Fibroblast of upper back skin (primary cell): ENCODE results near the gene DCDC1.

Source experiments
- DNase-seq: peaks from one replicate; pipeline ENCODE4 v3.0.0-alpha.2; 2013

Gene DCDC1, protein sequence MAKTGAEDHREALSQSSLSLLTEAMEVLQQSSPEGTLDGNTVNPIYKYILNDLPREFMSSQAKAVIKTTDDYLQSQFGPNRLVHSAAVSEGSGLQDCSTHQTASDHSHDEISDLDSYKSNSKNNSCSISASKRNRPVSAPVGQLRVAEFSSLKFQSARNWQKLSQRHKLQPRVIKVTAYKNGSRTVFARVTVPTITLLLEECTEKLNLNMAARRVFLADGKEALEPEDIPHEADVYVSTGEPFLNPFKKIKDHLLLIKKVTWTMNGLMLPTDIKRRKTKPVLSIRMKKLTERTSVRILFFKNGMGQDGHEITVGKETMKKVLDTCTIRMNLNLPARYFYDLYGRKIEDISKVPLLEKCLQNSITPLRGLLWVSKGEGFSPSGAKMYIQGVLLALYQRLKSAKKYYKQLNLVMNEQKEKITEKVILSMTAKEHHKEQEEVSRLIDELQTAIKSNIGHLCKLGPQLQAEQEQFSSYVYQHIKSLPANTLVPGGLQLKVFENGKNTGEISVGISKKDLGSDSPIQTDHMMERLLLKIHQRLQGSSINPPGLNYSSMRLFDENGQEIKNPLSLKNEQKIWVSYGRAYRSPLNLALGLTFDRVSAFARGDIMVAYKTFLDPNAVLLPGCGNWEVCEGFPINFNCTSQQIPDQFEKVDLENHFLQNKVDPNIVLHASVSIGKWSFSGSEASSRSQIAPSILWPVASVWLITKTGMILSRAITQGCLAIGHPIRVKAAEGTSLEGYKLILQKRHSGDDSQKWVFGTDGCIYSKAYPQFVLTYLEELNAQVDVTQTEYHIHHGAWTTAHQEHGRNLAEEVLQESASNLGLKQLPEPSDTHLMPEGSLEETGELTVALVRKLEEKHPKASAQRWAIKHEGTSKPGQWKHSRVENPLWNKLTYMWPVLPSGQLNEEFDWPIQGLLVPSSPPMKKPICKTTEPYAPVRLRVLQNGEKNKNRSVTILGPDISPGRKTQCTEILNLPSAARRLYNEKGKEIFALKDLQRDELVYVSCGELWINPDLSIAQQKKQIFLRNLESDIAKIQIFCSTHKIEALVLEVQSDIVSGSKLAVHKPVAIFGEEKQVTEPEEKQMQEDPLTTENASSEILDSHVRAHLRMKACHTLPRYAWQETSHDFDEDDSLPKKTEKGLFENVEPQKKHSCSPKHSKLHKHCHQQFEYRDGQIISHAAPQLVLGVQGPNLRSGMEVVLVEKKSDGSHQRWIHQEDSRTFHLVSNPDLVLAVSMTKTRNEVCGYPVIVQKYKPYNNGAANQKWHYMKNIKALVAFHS (N-terminal part only)

DNA sequence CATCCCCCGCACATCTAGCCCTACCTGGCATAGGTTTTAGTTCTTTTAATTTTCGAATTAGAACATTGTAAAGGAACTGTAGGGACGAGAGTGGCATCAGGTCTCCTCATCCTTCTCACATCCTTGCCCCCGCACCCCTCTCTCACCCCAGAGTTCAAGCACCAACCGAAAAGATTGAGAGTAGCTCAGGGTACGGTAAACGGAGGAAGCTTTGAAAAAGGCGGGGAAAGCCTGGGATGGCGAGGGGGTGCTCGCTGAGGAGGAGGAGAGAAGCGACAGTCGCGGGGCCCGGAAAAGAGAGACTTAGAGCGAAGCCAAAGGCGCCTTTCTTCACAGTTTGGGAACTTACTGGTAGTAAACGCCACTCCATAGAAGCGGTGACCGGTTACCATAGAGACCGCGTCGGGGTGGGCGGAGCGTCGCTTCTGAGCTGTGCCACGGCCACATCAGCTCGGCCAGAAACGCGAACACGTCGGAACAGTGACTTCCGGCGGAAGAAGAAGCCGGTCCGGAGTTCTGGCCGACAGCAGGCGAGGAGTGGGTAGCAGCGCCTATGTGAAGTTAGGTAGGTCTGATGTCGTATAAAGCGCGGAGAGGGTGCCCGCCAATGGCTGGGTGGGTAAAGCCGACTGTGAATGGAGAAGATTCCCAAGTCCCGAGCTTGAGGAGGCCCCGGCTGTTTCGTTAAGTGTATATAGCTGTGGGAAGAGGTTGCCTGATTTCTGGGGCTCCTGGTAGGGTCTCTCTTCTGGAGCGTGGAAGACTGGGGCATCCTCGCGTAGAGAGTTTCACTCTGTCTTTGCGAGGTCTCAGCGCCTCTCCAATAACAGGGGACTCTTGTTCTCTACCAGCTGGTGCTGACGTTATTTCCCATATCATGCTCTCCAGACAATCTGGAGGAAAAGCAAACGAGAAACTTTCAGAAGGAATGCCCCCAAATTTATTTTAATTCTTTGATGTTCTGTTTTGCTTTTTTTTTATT is at the start of gene DCDC1, which contains the start of gene DNAJC24:
TSS of gene DCDC1 (minus strand) at position 392 of the 982 bp plus-strand sequence. CDS start 41,459 bp downstream, outside the sequence.
TSS of gene DNAJC24 (plus strand) at position 513 of the 982 bp plus-strand sequence. CDS start 889 bp downstream, outside the sequence.
- DNase-seq, result peak; percentile 91

DNA sequence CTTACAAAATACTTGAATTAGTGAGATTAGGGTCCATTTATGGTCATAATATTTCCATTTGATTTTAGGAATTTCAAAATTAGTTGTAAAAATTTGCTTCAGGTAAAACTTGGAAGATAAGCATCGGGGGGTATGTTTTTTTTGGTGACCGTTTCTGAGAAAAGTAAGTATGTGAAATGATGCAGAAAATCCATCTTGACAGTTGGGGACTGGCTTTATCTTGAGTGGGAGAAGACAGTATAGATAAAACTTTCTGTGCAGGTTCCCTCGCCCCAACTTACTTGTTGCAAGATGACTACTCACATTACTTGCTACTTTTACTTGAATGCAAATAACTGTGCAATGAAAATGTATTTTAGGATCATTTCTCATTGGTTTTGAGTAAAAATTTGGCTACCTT is 49.6 kb upstream of the DCDC1 start:
- no peak for DNase-seq

DNA sequence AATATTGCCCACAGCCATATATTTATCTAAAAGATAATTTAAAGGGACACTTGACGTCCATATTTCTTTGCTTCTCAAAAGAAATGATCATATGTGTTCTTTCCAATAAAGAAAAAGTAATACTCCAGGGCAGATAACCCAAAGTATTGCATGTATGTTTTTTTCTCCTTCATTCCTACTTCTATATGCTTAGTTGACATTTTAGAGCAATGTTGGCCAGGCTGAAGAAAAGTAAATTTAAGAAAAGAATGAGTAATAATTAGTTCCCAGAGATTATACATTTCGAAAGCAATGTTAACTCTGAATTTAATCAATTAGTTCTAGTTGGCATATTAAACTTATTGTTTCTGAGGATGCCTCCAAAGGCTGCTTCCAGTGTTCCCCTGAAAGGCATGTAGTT is 48.3 kb upstream of the DCDC1 start:
- DNase-seq, result no peak

DNA sequence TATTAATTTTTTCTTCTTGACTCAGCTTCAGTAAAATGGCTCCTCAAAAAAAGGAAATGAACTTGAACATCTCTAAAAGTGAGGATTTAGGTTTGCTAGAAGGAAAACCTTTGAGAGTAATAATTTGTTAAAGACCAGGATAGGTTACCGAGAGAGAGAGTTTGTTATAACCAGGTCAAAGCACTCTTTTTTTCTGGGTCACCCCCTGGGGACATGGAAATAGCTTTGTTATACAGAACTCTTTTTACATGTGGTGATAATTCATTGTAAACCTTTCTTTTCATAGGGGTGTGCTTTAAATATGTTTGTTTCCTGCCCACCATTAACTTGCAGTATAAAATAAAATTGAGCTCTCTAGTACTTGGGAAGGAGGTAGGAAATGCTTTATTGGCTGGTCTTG is 47.8 kb upstream of the DCDC1 start:
- no peak for DNase-seq

DNA sequence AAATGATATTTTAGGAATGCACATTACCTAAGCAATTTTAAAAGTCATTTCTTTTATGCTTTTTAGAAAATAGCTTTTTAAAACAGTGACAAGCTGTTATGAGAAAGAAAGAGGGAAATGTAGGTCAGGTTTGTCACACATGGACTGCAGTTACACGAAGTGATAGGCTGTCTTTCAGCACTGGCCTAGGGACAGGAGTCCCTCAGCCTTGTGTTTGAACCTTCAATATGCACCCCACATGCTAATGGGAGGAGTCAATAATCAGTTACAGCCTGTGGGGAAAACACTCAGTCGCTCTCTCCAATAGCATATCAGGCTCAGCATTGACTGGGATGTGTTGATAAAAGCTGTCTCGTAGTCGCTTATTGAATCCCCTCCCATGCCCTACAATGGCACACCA is 45.9 kb upstream of the DCDC1 start:
- DNase-seq, result no peak

DNA sequence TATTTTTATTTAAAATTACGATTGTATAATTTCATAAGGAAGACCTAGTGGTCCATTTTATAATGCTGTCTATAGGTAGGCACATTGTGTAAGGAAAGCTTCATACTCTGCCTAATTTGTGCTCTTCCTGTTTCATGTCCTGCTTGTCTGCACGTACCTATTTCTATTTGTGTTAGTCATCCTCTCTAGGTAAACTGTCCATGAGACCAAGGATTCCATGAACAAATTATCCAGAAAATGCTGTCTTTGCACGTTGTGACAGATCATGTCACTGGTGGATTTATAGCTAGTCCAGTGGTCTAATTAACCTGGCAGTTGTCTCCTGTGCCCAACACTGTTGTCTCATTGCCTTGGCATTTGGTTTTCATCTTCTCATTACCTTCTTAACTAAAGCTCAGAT is 44.8 kb upstream of the DCDC1 start:
- DNase-seq, result no peak

DNA sequence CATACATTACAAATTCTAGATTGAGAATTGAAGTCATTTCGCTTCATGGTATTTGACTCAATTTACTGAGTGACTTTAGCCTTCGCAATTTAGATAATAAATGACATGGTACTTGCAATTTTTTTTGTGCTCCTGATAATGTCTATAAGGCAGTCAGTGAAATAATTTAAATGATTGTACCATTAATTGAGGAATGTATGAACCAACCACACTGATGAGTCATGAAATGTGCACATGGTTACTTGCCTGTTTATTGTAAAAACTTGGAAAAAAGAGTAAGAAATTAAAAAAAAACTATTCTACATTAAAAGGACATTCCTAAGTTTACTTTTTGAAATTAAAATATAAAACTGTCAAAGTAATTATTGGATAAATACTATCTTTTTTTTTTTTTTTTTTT is 43.4 kb upstream of the DCDC1 start:
- DNase-seq, result peak; percentile 71

DNA sequence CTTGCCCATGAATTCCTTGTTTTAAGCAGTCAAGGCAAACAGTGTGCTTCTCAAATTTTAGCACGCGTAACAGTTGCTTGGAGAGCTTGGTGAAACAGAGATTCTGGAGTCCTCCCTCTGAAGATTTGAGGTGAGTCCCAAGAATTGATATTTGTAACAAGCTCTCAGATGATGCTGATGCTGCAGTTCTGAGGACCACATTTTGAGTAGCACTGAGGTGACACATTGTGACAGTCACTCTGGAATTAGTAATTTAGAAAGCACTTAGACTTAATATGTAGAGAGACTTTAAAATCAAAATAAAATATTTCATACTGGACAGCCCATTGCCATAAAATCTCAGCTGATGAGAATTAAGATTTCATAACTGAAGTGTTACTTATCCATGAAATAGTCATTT is 38.7 kb upstream of the DCDC1 start:
- DNase-seq, result no peak

DNA sequence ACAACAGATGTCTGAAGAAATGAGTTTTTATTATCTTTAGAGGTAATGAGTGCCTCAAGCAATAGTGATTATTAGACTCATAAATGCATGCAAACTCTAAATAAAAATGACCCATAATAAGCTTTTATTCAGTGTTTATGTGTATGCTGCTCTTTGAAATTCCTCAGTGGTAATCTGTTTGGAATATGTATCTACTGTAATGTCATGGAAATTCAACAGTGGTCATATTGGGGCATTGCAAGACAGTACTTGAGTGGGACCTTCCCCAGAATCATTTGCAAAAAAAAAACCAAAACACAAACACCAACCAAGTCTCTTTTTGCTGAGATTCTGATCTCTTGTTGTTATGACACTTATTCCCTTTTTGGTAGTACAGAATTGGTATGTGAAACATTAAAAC is 35.1 kb upstream of the DCDC1 start:
- DNase-seq, result no peak

DNA sequence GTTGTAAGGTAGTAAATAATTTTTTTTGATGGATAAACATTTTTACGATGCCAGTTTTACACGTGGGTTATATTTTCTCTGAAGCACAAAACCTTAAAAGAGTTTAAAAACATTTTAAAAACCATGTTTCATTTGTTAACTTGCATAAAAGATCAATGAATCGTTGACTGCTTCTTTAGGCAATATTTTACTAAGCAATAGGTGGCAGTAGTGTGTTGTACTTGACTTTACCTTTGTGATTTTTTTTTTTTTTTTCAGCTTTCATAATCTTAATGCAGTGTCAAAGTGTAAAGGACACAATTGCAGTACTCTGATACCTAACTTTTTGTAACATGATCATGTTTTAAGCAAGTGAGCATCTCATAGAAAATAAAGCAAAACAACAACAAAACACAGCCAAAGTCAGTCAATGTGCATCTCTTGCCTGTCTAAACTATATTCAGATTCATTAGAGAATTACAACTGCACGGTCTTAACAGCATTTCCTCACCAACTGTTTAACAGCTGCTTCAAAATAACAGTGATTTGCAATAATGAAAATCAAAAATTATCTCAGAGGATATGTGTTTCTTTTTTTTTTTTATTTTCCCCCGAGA is 27.8 kb upstream of the DCDC1 start:
- peak; percentile 15 for DNase-seq

DNA sequence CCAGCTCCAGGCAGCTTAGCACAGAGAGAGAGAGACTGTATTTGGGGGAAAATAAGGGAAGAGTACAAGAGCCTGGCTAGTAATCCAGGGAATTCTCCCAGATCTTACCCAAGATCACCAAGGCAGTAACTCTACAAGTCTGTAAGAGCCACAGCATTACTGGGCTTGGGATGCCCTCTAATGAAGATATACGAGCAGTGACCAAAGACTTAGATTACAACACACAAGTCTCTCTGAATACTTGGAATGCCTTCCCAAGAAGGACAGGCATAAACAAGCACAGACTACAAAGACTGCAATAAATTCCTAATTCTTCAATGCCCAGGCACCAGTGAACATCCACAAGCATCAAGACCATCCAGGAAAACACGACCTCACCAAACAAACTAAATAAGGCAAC is 17.8 kb upstream of the DCDC1 start:
- peak; percentile 5 for DNase-seq

DNA sequence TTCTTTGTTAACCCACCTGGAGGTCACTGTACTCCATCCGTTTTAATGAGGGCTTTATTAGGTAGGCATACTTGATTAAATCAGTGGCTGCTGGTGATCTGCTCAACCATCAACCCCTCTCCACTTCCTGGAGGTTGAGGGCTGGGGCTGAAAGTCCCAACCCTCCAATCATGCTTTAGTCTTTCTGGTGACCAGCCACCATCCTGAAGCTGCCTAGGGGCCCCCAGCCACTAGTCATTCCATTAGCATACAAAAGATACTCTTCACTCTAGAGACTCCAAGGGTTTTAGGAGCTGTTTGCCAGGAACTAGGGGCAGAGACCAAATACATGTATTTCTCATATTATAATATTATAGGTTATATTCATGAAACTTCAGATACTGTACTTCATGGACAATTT is 13.6 kb upstream of the DCDC1 start:
- no peak for DNase-seq

DNA sequence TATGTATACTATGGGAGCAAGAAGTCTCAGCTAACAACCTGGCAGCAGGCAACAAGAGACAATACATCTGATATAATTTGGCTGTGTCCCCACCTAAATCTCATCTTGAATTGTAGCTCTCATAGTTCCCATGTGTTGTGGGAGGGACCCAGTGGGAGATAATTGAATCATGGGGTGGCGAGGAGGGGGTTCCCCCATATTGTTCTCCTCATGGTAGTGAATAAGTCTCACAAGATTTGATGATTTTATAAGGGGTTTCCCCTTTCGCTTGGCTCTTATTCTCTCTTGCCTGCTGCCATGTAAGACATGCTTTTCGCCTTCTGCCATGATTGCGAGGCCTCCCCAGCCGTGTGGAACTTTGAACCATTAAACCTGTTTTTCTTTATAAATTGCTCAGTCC is 6.3 kb upstream of the DCDC1 start:
- DNase-seq, result no peak

DNA sequence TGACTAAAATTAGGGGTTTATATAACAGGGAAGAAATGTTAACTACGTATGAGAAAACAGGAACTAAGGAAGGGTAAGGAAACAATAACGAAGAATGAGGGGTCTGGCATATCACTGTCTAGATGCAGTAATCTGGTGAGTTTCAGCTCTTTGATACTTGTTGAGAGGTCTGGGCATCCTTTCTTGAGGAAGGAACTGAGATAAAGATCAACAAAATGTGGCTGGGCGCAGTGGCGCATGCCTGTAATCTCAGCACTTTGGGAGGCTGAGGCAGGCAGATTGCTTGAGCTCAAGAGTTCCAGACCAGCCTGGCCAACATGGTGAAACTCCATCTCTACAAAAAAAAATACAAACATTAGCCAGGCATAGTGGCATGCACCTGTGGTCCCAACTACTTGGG is 2.7 kb downstream of the DCDC1 start:
- no peak for DNase-seq

DNA sequence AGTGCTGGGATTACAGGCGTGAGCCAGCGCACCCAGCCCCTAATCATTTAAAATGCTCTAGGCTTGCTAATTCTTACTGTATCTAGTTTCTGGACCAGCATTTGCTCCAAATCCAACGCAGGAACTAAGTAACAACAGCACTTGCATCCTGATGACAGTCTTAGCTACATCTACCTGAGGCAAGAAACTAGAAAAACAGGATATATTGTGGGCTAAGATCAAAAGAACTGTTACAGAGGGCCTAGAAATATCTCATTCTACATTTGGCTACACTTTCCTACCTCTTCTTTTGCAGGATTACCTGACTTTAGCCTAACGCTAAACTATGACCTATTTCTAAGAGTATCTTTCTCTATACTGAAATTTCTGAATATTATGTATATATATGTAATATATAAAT is 7.8 kb downstream of the DCDC1 start:
- DNase-seq, result no peak

DNA sequence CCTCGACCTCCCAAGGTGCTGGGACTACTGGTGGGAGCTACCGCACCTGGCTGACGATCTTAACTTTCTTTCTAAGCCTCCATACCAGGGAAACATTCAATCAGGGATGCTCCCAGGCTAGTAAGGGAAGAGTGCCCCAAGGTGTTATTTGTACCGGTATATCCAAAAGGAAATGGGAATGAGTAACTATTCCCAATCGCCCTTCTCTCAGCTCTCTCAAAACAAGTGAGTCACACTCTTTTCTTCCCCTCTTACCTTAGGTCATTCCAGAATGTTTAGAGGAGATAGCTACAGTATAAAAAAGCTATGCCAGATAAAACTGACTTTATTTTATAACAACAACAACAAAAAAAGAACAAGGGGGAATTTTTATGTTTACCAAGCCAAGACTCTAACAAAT is 13.7 kb downstream of the DCDC1 start:
- no peak for DNase-seq

DNA sequence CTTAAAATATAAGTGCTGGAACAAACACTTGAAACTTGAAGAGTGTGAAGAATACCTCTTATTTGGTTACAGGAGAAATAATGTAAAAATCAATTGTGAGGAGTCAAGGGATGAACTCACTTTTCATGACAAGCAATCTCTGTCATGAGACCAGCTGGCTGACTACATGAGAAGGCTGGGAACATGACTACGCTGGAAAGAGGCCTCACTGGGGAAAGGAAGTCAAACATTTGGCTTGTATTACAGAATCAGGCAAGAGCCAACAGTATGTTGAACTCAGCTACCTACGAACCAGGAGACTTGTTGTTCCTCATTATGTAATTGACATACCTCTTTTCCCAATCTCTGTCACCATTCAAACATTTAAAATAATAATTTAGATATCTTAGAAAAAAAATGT is 14.4 kb downstream of the DCDC1 start:
- no peak for DNase-seq

DNA sequence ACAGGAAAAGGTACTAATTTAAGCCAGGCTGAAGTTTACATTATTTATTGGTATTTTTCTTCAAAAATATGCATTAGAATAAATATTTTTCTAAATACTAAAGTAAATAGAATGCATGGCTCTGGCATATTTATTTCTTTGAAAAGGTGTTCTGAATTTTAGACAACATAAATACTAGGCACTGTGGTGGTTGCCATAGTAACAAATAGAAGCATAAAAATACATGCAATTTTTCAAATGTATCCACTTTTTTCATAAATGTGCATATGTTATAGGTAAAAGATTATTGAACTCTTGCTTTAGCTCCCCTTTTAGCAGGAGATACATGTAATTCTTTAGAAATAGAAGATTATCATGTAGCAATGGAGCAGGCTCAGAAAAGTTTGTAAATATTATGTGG is 18.4 kb downstream of the DCDC1 start:
- DNase-seq, result no peak

DNA sequence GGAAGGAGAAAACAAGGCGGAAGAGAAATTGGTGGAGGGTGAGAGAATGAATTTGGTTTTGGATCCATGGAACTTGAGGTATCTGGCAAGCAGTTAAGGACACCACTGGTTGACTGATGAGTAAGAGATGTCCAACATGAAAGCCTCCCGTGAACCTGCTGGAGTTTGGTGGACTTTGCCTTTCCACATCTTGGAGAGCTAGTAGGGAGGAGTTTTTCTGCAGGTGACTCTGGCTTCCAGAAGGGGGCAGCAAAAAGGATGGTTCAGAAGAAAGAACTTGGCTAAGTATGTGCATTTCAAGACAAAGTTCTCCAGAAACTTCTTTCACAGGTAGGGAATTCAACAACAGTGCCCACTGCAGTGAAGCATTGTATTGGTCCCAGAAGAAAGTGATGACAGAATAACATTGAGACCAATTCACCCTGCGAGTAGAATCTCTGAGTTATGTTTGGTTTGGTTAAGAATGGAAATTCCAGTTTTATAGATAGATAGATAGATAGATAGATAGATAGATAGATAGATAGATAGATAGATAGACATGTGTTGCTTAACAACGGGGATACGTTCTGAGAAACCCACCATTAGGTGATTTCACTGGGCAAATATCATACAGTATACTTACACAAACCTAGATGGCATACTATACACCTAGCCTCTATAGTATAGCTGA is 28.5 kb downstream of the DCDC1 start:
- peak; percentile 6 for DNase-seq

DNA sequence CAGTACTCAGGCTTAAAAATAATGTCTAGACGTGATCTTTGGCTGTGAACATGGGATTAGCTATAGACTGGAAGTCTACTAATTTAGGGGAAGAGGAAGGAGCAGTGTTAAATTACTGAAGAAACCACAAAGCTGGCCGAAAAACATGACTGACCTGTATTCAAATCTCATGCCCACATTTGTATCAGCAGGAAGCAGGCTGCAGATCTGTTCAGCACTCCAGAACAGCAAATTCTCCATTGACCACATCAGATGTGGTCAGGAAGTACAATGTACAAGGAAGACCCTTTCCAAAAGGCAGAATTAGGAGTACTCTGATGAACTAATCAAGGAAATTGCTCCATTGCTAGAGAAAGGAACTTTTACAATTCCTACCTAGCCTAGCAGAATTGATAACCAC is 31.7 kb downstream of the DCDC1 start:
- no peak for DNase-seq

DNA sequence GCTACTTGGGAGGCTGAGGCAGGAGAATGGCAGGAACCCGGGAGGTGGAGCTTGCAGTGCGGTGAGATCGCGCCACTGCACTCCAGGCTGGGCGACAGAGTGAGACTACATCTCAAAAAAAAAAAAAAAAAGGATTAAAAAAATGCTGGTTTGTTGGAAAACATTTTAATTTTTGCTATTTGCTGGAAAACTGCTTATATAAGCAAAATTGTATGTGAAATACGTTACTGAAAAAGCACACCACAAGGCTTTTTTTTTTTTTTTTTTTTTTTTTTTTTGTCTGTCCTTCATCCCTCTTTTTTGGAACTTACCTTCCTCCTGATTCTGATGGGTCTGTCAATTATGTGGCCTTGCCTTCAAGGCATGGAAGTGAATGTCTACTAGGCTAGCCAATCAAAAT is 40.8 kb downstream of the DCDC1 start:
- DNase-seq, result no peak
